Measurements from ENCODE around the gene CCDC106.

The CCDC106 gene

DNA sequence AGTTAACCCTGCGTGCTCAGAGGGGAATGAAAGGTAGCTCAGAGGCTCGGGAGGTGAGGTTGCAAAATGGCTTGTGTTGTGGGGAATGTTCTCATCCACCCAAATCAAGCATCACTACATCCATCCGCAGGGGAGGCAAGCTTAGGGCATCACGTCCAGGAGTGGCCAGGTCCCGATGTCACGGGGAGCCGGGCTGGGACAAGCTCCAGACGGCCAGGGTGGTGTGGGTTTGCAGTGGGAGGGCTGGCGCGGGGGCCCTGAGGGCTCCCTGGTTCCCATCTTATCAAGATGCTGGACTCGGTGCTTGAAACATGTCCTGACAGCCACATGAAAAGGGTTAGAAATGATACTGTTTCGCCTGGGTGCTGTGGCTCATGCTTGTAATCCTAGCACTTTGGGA, 52.8 kb downstream of the CCDC106 start:
- no peaks in the 10 kb centered on the region for H3K9me3 ChIP-seq (ENCODE audit: low read length)
- no peak overlapping the region for H3K9ac ChIP-seq (ENCODE audit: low read length)
- H3K4me2 ChIP-seq (ENCODE audit: low read length): no peak overlapping the region
- no peaks in the 10 kb centered on the region for H3F3A ChIP-seq (ENCODE audit: insufficient read depth, low read length)
- H3K79me2 ChIP-seq (ENCODE audit: insufficient read depth, low read length): no peaks in the 10 kb centered on the region
- no peak overlapping the region for H3K4me3 ChIP-seq (ENCODE audit: low read depth, low read length, poor library complexity, severe bottlenecking)
- no peaks in the 10 kb centered on the region for H3K4me1 ChIP-seq (ENCODE audit: insufficient read depth, low read length, severe bottlenecking)
- H3K36me3 ChIP-seq (ENCODE audit: insufficient read depth, low read length): peaks cover 55% of the 10 kb centered on the region
- no peaks in the 10 kb centered on the region for H4K20me1 ChIP-seq (ENCODE audit: insufficient read depth, low read length)
- H3K9me2 ChIP-seq (ENCODE audit: low read depth, low read length): no peaks in the 10 kb centered on the region
- no peak overlapping the region for H2AFZ ChIP-seq (ENCODE audit: low read length)
- no peaks in the 10 kb centered on the region for H3K27me3 ChIP-seq (ENCODE audit: insufficient read depth, low read length)
- H3K27ac ChIP-seq (ENCODE audit: low read depth, low read length, poor library complexity, severe bottlenecking): no peak overlapping the region
- TF ChIP-seq, protein P1, sequence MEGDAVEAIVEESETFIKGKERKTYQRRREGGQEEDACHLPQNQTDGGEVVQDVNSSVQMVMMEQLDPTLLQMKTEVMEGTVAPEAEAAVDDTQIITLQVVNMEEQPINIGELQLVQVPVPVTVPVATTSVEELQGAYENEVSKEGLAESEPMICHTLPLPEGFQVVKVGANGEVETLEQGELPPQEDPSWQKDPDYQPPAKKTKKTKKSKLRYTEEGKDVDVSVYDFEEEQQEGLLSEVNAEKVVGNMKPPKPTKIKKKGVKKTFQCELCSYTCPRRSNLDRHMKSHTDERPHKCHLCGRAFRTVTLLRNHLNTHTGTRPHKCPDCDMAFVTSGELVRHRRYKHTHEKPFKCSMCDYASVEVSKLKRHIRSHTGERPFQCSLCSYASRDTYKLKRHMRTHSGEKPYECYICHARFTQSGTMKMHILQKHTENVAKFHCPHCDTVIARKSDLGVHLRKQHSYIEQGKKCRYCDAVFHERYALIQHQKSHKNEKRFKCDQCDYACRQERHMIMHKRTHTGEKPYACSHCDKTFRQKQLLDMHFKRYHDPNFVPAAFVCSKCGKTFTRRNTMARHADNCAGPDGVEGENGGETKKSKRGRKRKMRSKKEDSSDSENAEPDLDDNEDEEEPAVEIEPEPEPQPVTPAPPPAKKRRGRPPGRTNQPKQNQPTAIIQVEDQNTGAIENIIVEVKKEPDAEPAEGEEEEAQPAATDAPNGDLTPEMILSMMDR (IDR thresholded peaks at IDR 0.05; ENCODE audit: low read length): no peak
- TF ChIP-seq EZH2 (IDR thresholded peaks at IDR 0.05; ENCODE audit: borderline replicate concordance, low read length): no peak

DNA sequence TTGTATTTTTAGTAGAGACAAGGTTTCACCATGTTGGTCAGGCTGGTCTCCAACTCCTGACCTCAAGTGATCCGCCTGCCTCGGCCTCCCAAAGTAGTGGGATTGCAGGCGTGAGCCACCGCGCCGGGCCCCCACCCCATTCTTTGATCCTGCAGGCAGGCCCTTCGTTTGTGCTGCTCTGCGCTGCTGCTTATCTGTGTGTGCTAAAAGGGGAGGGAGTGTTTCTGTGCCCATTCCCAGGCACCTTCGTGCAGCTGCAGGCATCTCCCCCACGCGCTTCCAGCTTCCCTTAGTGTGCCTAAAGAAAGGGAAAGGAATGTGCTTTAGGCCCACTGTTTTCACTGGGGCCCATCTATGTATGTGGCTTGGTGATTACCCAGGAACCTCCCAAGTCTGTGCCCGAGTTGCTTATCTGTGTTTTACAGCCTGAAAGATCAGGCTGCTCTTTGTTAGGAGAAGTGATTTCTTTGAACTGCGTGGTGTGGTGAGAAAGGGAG, 54.2 kb downstream of the CCDC106 start:
- Histone ChIP-seq H3F3A (ENCODE audit: insufficient read depth, low read length) (no peaks in the 10 kb centered on the region), H3K79me2 (ENCODE audit: insufficient read depth, low read length) (no peaks in the 10 kb centered on the region), H3K4me2 (ENCODE audit: low read length) (no peak overlapping the region), H3K36me3 (ENCODE audit: insufficient read depth, low read length) (peaks cover 41% of the 10 kb centered on the region), H3K9me2 (ENCODE audit: low read depth, low read length) (no peaks in the 10 kb centered on the region), H3K9me3 (ENCODE audit: low read length) (no peaks in the 10 kb centered on the region), H3K4me3 (ENCODE audit: low read depth, low read length, poor library complexity, severe bottlenecking) (no peak overlapping the region), H3K4me1 (ENCODE audit: insufficient read depth, low read length, severe bottlenecking) (no peaks in the 10 kb centered on the region), H3K9ac (ENCODE audit: low read length) (no peak overlapping the region), H3K27me3 (ENCODE audit: insufficient read depth, low read length) (no peaks in the 10 kb centered on the region), H4K20me1 (ENCODE audit: insufficient read depth, low read length) (no peaks in the 10 kb centered on the region), H2AFZ (ENCODE audit: low read length) (no peak overlapping the region), H3K27ac (ENCODE audit: low read depth, low read length, poor library complexity, severe bottlenecking) (no peak overlapping the region)
- TF ChIP-seq, protein P1 (IDR thresholded peaks at IDR 0.05; ENCODE audit: low read length): no peak
- TF ChIP-seq EZH2 (IDR thresholded peaks at IDR 0.05; ENCODE audit: borderline replicate concordance, low read length): no peak
